GM18502 (cell line): ENCODE data around the gene RASGRP3.
"Not testable (repeated sequence)": the region's sequence is repeated elsewhere in the genome, so short reads cannot be mapped to it uniquely, and the experiment has no call there.

Source experiments
- ATAC-seq: cut with Tn5 transposase; IDR thresholded peaks from one replicate; pipeline ENCODE4 v1.9.1; 2021; ENCODE audit warnings: mild to moderate bottlenecking; ENCODE audit not compliant: unreplicated experiment, poor library complexity

The RASGRP3 gene

GRCh38 chr2:33476131-33476792, at the start of gene RASGRP3:
Gene RASGRP3 (plus strand): TSS chr2:33476649. CDS start chr2:33515137, 38,488 bp downstream.
- peak; percentile 54 for ATAC-seq

GRCh38 chr2:33426666-33427231, 49.7 kb upstream of the RASGRP3 start:
- no peak for ATAC-seq

- no peak for ATAC-seq
These were observed 46.4 kb upstream of the RASGRP3 start for GRCh38 chr2:33430077-33430476.

- no peak for ATAC-seq
These were observed 45.6 kb upstream of the RASGRP3 start for GRCh38 chr2:33430856-33431255.

- ATAC-seq, result no peak
These were observed 43.6 kb upstream of the RASGRP3 start for GRCh38 chr2:33432871-33433270.

- ATAC-seq, result no peak
These were observed 42.9 kb upstream of the RASGRP3 start for GRCh38 chr2:33433279-33434235.

- no peak for ATAC-seq
These were observed 40.9 kb upstream of the RASGRP3 start for GRCh38 chr2:33435518-33435917.

- no peak for ATAC-seq
These were observed 40.4 kb upstream of the RASGRP3 start for GRCh38 chr2:33436083-33436482.

GRCh38 chr2:33437297-33437696, 39.2 kb upstream of the RASGRP3 start:
- no peak for ATAC-seq

- ATAC-seq, result no peak
These were observed 38.6 kb upstream of the RASGRP3 start for GRCh38 chr2:33437815-33438214.

- peak; percentile 85 for ATAC-seq
These were observed 35.1 kb upstream of the RASGRP3 start for GRCh38 chr2:33441235-33441810.

GRCh38 chr2:33442052-33442451, 34.4 kb upstream of the RASGRP3 start:
- not testable (repeated sequence) for ATAC-seq

- no peak for ATAC-seq
These were observed 33.8 kb upstream of the RASGRP3 start for GRCh38 chr2:33442528-33443079.

GRCh38 chr2:33443274-33443829, 33.1 kb upstream of the RASGRP3 start:
- no peak for ATAC-seq

GRCh38 chr2:33444967-33445366, 31.5 kb upstream of the RASGRP3 start:
- no peak for ATAC-seq

GRCh38 chr2:33448220-33448899, 28.1 kb upstream of the RASGRP3 start:
- no peak for ATAC-seq

GRCh38 chr2:33451214-33451613, 25.2 kb upstream of the RASGRP3 start:
- ATAC-seq, result no peak

GRCh38 chr2:33451825-33452224, 24.6 kb upstream of the RASGRP3 start:
- no peak for ATAC-seq

GRCh38 chr2:33452545-33452944, 23.9 kb upstream of the RASGRP3 start:
- no peak for ATAC-seq
